SK-N-MC (cell line): ENCODE data around the gene TYSND1.

ENCODE experiments used
- DNase-seq: peaks from one replicate; pipeline ENCODE4 v3.0.0-alpha.2; 2011; ENCODE audit warnings: low read depth, low spot score
- H3K27ac ChIP-seq: fragments of 200-600 bp; sonication (generic); 2 replicates; pipeline ENCODE4 v1.5.1; 2016; ENCODE audit warnings: mixed run types
- H3K36me3 ChIP-seq: fragments of 200-600 bp; sonication (generic); 2 replicates; pipeline ENCODE4 v1.6.1; 2017; ENCODE audit warnings: antibody characterized with exemption, low read length, mixed read lengths; ENCODE audit not compliant: insufficient read depth
- H3K4me3 ChIP-seq: fragments of 200-600 bp; sonication (generic); 2 replicates; pipeline ENCODE4 v1.5.1; 2016
- H3K9ac ChIP-seq: fragments of 200-600 bp; sonication (generic); 2 replicates; pipeline ENCODE4 v1.8.0; 2017; ENCODE audit warnings: mixed run types, mixed read lengths; ENCODE audit not compliant: insufficient read length
- H3K9me3 ChIP-seq: fragments of 200-600 bp; sonication (generic); 2 replicates; pipeline ENCODE4 v1.6.1; 2017; ENCODE audit warnings: low read depth, mild to moderate bottlenecking, antibody characterized with exemption, low read length, moderate library complexity, mixed read lengths
- EZH2 ChIP-seq: fragments of 200-600 bp; sonication (generic); IDR thresholded peaks from one replicate; pipeline ENCODE4 v1.6.1; 2017; ENCODE audit warnings: antibody characterized with exemption
- FOXP2 ChIP-seq: optimal IDR thresholded peaks from 2 replicates; pipeline ENCODE3; 2011; ENCODE audit warnings: mild to moderate bottlenecking, moderate library complexity; ENCODE audit not compliant: insufficient read depth; ENCODE audit errors: extremely low read length, control extremely low read depth
- POLR2AphosphoS5 ChIP-seq: IDR thresholded peaks from 2 replicates; pipeline ENCODE4 v1.6.1; 2012; ENCODE audit warnings: mild to moderate bottlenecking, low read depth, low read length, borderline replicate concordance

Gene TYSND1

DNA sequence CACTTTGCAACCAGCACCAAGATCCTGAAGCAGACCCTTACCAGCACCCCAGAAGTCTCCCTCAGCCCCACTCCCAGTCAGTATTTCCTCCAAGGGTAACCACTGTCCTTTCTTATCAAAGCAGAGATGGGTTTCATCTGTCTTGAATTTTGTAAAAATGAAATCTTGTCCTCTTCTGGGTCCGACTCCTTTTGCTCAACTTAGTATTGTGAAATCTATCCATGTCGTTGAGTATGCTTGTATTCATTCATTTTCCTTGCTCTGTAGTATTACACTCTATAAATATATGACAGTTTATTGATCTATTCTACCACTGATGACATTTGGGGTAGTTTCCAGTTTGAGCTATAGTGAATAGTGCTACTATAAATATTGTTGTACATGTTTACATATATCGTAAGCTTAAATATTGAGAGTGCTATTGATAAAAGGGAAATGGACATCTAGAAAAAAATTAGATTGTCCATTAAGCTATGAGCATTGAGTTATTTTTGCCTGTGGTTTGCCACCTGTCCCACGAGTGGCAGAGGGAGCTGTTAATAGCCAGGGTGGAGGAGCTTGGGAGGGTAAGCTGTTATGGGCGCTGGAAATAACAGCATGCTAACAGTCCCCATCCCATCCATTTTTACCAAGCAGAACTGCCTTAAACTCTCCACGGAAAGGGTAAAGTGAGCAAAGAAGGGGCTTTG lies 50.3 kb downstream of the TYSND1 start:
- no peak for TF ChIP-seq FOXP2
- Histone ChIP-seq H3K36me3 (peaks cover 38% of the 10 kb centered on the region; the same call in 1 of the 2 replicates), H3K9ac (no peak overlapping the region), H3K27ac (no peak overlapping the region), H3K4me3 (no peak overlapping the region), H3K9me3 (no peaks in the 10 kb centered on the region)
- no peak for DNase-seq

DNA sequence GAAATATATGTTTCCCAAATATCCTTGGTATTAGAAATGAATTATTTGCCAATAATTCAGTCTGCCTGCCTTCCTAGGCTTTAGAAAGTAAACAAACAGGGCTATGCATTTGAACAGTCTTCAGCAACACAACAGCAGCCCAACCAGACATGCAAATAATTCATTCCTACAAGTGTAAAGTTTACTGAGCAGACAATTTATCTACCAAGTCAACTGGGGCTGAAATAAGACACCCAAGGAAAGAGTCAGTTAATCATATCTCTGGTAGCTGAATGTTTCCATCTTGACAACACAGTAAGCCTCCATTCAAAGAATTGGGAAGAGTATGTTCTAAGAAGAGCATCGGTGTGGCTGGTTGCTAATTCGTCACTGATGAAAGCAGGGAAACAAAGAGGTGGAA lies 52.2 kb downstream of the TYSND1 start:
- H3K9me3 ChIP-seq = no peaks in the 10 kb centered on the region
- no peak overlapping the region for H3K27ac ChIP-seq
- peaks cover 42% of the 10 kb centered on the region; the same call in 1 of the 2 replicates for H3K36me3 ChIP-seq
- no peak overlapping the region for H3K9ac ChIP-seq
- TF ChIP-seq FOXP2 (no peak), POLR2AphosphoS5 (no peak)
- no peak for DNase-seq
- no peak overlapping the region for H3K4me3 ChIP-seq

DNA sequence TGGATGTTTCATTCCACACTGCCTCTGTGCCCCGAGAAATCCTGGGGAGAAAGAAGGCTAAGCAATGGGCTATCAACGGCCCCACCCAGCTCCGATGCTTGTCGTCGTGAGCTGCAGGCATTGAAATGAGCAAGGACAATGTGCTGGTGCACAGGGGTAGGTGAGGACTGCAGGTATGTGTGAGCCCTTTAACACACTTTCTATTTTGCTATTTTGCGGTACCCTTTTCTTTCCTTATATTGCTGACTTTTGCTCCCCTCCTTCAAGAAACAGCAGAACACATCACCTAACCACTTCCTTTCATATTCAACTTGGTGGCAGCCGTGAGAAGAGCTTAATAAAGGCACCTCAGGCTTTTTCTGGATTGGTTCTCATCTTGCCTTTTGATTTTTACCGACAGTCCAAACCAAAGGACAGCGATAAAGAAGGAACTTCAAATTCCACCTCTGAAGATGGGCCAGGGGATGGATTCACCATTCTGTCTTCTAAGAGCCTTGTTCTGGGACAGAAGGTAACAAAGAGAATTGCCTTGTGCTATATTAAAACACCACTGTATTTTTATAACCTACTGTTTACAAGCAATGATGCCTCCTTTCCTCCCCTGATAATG lies 53.1 kb downstream of the TYSND1 start:
- no peak for DNase-seq
- Histone ChIP-seq H3K9me3 (no peaks in the 10 kb centered on the region), H3K27ac (no peak overlapping the region), H3K36me3 (peaks cover 42% of the 10 kb centered on the region; the same call in 1 of the 2 replicates), H3K9ac (no peak overlapping the region), H3K4me3 (no peak overlapping the region)
- TF ChIP-seq FOXP2 = no peak
- TF ChIP-seq POLR2AphosphoS5 = no peak
- TF ChIP-seq EZH2 = no peak

DNA sequence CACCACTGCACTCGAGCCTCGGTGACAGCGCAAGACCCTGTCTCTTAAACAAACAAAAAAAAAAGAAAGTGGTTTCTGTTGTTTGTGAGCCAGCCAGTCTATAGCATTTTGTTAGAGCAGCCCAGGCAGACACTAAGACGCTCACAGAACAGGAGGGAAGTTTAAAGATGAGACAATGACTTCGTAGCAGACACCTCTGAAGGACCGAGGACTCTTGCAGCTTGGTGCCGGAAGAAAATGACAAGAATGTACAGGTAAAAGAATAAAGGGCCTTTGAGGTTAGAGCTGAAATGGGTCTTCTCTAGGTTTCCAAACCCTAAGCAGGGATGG lies 54.1 kb downstream of the TYSND1 start:
- Histone ChIP-seq H3K9ac (no peak overlapping the region), H3K4me3 (no peak overlapping the region), H3K9me3 (no peaks in the 10 kb centered on the region), H3K36me3 (peaks cover 41% of the 10 kb centered on the region; the same call in 1 of the 2 replicates), H3K27ac (no peak overlapping the region)
- no peak for TF ChIP-seq POLR2AphosphoS5
- TF ChIP-seq EZH2 = no peak
- TF ChIP-seq FOXP2 = no peak
- no peak for DNase-seq

DNA sequence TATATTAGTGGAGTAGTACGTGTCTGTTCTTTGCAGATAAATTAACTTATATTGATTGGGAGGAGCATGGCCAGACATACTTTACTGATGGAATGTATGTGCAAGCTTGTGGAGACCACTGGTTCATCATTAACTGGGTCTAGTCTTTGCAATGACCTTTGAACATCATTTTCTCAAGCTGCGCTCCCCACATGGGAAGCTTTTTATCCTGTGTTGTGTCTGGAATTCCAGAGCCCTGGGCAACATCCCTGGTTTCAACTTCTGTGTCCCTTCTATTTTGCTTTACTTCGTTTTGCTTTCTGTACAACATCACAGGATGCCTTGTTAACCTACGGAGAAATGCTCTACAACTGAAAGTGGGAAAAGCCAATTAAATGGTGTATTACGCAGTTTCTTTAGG lies 55.5 kb downstream of the TYSND1 start:
- Histone ChIP-seq H3K9ac (no peak overlapping the region), H3K36me3 (peaks cover 32% of the 10 kb centered on the region; the same call in 1 of the 2 replicates), H3K9me3 (no peaks in the 10 kb centered on the region), H3K4me3 (no peak overlapping the region), H3K27ac (no peak overlapping the region)
- DNase-seq = no peak
- no peak for TF ChIP-seq POLR2AphosphoS5
- no peak for TF ChIP-seq FOXP2
- TF ChIP-seq EZH2 = no peak

DNA sequence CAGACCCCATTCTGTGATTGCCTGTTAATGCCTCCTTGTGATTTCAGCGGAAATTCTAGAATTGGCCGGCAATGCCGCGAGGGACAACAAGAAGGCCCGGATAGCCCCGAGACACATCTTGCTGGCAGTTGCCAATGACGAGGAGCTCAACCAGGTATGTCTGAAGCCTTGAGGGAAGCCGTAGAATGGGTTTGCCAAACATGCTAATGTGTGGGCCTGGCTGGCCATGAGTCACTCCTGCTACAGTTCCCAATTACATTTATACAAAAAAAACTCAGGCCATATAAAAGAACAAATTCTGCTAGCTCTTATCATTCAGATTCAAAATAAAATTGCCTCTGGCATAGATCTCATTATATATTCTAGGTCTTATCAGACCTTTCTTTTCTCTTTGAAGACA lies 56.5 kb downstream of the TYSND1 start:
- no peak overlapping the region for H3K9ac ChIP-seq
- no peak overlapping the region for H3K4me3 ChIP-seq
- H3K27ac ChIP-seq = no peak overlapping the region
- no peak for TF ChIP-seq POLR2AphosphoS5
- no peak for TF ChIP-seq FOXP2
- TF ChIP-seq EZH2 = no peak
- H3K36me3 ChIP-seq = peaks cover 30% of the 10 kb centered on the region; the same call in 1 of the 2 replicates
- DNase-seq = no peak
- no peaks in the 10 kb centered on the region for H3K9me3 ChIP-seq

DNA sequence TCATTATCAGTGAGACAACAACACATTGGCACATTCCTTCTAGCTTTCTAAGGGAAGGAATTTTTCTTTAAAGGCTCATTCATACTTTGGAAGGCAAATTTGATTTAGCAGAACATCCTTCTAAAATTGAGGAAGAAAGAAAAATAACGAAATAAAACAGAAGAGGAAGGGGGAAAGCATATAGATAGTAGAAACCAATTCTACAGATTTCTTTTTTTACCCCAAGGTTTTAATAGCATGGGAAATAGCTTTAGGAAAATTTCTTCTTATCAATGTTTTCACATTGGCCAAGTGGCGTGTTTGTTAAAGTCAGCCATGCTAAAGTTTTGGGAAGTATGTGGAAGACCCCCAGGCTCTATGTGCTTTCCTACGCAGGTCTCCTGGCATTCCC lies 58.2 kb downstream of the TYSND1 start:
- Histone ChIP-seq H3K4me3 (no peak overlapping the region), H3K9me3 (no peaks in the 10 kb centered on the region), H3K27ac (no peak overlapping the region), H3K36me3 (peaks cover 15% of the 10 kb centered on the region; the same call in 1 of the 2 replicates), H3K9ac (no peak overlapping the region)
- no peak for DNase-seq
- no peak for TF ChIP-seq POLR2AphosphoS5
- TF ChIP-seq EZH2 = no peak
